Stimulated activated CD8-positive, alpha-beta memory T cell treated with anti-CD3 and anti-CD28 coated beads, Interleukin-4, amount 100 ng/mL, for 4 hours (primary cell): ENCODE data around the gene RABGAP1.
"Not testable (repeated sequence)": the region's sequence is repeated elsewhere in the genome, so short reads cannot be mapped to it uniquely, and the experiment has no call there.

Experiments
- DNase-seq, 2 donors: peaks; one replicate each; pipeline ENCODE4 v3.0.0-alpha.2; 2020; ENCODE audit warnings: low read depth in 2 of 2, low spot score in 1 of 2

The RABGAP1 gene

DNA sequence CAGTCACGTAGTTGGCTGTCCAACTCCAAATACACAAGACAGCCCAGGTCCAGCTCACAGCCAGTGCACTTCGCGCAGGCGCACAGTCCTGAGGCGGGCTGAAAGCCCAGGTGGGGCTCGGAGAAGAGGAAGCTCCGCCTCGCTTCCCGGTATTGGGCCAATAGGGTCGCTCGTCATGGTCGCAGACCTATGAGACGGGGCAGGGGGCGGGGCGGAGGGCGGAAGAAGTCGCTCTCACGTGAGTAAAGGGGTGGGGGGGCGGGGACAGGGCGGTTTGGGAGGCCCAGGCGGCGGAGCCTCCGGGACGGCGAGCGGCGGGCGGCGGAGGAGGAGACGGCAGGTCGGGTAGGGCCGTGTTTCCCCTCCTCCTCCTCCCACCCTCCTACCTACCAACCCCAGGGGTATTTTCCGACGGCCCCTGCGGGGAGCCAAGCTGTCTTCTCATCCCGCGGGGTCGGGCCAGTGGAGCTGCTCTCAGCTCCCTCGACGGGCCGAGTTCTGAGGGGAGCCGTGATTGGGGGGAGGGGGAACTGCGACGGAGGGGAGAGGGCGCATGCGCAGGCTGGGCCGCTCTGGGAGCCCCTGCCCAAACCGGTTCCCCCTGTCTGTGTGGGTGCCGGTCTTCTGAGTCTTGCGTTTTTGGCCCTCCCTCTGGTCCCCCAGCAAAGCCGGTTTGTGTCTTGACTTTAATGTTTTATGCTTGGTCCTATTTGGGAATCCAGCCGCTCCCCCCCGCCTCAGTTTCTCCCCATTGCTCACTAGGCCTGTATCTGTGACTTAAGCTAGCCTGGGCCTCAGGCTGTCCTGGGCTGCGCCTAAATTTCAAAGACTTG is at the start of gene RABGAP1:
TSS of gene RABGAP1 (plus strand) at position 272 of the 833 bp plus-strand sequence. CDS start 16,040 bp downstream, outside the sequence.
- DNase-seq = peak; percentile 98 to 99

GRCh38 chr9:122897969-122898368 is 42.9 kb upstream of the RABGAP1 start:
- no peak for DNase-seq

DNA sequence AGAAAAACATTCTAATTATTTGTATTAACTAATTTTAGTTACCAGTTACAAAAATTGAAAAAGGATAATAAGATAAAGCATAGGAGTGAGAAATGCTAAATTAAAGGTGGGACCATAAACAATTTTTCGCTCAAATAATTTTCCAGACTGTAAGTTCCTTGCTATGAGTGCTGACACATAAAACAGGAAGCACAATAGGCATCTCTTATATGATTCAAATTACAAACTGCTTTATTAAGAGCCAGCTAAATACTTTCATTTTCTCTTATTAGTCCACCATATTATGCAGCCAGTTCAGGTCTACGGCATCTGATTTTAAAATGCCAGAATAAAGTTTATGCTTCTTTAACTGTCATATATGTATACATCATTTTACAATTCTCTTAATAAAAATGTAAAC is 40.0 kb upstream of the RABGAP1 start:
- no peak for DNase-seq

DNA sequence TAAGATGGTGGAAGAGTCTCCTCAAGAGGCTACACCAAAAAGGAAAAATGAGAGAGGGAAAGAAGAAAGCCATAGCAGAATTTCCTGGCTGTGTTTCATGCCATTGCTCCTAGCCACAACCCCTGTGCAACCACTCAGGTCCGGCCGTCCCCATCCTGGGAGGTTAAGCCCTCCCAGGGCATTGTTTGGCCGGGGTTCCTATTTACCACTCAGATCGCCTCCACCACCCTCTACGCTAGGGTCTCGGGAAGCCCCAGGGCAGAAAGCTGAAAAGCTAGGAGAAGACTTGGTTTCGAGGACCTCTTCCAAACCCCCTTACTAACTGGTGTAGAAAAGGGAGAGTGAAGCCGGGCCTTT is 36.4 kb upstream of the RABGAP1 start:
- no peak for DNase-seq

DNA sequence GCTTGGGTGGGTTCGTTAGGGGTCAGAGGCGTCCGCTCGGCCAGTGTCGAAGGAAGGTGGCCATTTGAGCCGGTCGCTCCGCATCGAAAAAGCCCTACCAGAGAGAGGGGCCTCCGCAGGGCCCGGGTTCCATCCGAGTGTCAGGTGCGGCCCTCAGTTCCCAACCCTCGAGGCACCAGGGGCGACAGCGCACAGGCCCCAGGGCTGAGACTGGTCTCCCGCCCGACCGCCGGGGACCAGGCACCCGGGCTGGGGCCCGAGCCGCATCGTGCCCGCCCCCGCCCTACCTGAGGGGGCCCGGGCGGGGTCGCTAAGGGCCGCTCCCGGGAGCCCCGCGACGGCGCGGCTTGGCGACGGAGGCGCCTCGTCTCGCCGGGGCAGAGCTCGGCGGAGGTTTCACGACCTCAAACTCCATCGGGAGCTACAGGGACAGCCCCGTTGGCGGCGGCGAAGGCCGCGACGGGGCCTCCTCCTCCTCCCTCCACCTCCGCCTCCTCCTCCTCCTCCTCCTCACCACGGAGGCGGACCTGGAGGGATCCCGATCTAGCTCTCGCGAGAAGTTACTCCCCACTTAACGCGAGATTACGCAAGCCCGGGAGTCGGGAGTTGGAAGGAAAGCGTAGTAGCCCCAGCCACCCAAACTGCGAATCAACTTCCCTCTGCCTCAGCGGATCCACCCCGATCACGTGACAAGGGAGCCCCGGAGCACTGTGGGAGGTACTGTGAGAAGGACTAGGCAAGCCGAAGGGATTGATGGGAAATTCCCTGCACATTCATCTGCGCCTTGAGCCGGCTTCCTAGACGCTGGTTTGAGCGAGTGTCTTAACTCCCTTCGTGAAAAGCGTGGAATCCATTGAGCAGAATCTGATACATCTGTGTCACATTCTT is 35.8 kb upstream of the RABGAP1 start, which contains the start of gene RC3H2:
TSS of gene RC3H2 (minus strand) at position 537 of the 888 bp plus-strand sequence. CDS start 7,850 bp downstream, outside the sequence.
- DNase-seq = peak; percentile 93 to 94

DNA sequence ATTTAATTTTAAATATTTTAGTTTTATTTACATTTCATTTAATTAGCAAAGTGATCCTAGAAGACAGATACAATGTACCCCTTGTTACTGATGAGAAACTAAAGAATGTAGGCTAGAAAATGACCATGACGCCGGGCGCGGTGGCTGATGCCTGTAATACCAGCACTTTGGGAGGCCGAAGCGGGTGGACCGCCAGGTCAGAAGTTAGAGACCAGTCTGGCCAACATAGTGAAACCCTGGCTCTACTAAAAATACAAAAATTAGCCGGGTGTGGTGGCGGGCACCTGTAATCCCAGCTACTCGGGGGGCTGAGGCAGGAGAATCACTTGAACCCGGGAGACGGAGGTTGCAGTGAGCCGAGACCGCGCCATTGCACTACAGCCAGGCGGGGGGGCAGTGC is 34.7 kb upstream of the RABGAP1 start:
- not testable (repeated sequence) for DNase-seq

- DNase-seq = no peak
Measured at GRCh38 chr9:122912671-122912963, 28.2 kb upstream of the RABGAP1 start.

- peak; percentile 33 to 40 for DNase-seq
Measured at GRCh38 chr9:122912964-122913673, 27.7 kb upstream of the RABGAP1 start, which contains the start of gene ZBTB6. TSS of gene ZBTB6 (minus strand) at chr9:122913323. CDS start at chr9:122912072, 1,251 bp downstream.

DNA sequence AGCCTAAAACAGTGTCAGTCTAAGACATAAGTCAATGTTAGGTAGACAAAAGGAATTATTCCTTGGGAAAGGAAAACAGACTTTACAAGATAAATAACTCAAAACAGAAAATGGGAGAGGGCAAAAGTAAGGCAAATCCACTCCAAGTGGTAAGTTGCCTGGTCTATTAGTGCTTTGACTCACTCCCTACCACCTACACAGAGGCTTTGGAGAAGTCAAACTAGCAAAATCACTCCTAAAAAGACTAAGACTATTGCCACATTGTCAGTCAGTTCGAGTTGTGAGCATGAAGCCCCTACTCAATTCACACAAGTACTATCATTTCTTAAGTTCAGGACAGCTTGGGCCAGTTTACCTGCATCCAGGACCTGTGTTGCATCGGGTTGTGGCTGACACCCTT is 22.5 kb upstream of the RABGAP1 start:
- DNase-seq = no peak

- no peak for DNase-seq
Measured at GRCh38 chr9:122922713-122923112, 18.1 kb upstream of the RABGAP1 start.

DNA sequence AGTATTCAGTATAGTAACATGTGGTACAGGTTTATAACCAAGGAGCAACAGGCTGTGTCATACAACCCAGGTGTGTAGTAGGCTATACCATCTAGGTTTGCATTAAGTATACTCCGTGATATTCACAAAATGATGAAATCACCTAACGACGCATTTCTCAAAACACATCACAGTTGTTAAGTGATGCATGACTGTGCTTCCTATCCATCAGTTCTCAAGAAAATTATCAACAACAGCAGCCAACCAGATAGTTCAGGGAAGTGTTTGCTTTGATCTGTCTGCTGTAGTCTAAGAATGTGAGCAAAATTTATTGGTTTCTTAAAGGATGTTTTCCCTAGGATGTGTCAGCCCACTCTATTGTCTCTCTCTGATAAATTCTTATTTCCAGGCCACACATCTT is 16.9 kb upstream of the RABGAP1 start:
- no peak for DNase-seq

DNA sequence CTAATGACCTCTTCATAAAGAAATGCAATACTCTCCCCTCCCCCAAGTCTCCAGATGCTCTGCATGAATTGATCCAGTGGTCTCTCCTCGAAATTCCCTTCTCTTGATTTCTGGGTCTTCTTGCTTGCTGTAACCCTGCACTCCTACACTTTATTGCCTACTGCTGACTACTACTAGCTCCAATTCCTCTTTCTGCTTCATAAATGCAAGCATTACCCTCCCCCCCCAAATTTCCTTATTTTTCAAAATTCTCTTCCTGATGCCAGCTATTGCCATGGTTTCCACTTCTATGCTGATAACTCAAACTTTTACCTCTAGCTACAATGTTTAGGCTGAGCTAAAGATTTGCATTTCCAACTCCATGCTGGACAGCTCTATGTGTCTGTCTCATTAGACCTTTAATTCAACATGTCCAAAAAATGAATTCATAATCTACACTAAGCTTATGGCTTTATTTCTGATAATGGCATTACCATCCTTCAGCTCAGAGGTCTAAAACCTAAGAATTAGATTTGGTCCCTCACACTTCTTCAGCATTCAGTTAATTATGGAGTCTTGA is 10.9 kb upstream of the RABGAP1 start:
- no peak for DNase-seq

DNA sequence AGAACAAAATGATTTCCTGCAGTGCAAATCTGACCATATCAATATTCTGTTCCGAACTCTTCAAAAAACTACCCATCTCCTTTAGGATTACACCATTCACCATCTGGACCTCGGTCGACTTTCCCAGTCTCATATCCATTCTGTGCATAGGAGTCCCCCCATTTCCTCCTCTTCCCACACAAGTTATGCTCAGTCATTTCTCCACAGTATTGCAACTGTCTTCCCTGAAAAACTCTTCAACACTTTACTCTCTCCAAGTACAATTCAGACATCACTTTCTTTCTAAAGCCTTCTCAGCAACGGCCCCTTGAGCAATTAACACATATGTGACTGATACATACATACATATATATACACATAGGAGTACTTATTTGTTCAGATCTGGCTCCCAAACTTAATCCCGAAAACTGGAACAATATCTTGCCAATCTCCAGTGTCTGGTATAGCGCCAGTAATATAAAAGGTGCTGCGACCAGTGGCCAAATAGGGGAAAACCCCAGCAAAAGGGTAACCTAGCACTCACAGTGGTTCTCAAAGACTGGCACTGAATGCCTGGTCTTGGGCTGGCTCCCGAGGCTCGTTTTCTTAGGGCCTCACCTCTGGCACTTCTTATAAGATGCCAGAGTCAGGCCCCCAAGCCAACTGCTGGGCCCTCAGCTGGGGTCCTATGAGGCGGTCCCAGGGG is 10.1 kb upstream of the RABGAP1 start:
- DNase-seq = no peak

- peak; percentile 66 to 82 for DNase-seq
Measured at GRCh38 chr9:122931226-122932121, 9.3 kb upstream of the RABGAP1 start, which contains the start of gene ZBTB26. TSS of gene ZBTB26 (minus strand) at chr9:122931512. CDS start at chr9:122919934, 11,578 bp downstream.

DNA sequence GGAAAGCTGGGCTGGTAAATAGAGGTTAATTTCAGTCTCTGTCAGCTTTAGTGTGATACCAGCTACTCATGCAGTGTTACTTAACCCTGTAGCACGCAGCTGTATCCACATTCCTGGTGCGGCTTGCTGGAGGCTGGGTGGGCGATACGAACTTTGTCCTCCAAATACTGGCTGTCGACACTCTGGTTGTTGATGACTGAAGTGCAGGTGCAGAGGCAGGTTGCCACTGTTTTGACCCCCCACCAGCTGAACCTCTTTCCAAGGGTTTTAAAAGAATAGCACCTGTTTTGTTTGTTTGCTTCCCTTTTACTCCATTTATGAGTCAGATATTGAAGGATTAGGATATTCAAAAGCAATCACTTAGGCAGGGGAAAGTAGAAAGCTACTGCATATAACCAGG is 4.4 kb upstream of the RABGAP1 start:
- no peak for DNase-seq

DNA sequence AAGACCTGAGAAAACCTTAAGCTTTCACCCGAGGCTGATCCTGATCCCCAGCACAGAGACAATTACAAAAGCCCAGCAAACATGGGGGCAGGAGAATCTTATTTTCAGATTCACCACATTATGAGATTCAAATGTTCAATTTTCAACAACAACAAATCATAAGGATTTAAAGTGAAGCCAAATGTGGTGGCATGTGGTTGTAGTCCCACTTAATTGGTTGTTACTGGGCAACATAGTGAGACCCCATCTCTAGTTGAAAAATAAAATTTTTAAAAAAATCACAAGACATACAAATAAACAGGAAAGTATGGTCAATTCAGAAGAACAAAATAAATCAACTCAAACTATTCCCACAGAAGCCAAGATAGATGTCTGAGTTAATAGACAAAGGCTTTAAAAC is 3.9 kb upstream of the RABGAP1 start:
- no peak for DNase-seq

DNA sequence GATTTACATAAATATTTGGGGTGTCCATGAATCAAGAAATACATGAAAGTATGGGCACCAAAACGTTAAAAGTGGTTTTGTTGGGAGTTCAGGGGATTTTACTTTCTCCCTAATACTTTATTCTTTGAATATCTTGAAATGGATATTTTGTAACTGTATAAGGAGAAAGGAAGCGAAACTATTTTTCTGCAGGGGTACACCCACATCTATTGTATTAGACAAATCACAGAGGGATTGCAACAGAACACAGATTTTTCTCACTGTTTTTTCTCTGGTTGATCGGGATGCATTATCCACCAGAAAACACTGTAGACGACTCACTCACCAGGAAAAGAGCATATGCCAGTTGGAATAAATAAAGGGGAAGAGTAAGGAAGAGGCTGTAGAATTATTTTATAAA is 1.2 kb upstream of the RABGAP1 start:
- DNase-seq = no peak

GRCh38 chr9:122940454-122940748 is 419 bp upstream of the RABGAP1 start:
- no peak for DNase-seq

DNA sequence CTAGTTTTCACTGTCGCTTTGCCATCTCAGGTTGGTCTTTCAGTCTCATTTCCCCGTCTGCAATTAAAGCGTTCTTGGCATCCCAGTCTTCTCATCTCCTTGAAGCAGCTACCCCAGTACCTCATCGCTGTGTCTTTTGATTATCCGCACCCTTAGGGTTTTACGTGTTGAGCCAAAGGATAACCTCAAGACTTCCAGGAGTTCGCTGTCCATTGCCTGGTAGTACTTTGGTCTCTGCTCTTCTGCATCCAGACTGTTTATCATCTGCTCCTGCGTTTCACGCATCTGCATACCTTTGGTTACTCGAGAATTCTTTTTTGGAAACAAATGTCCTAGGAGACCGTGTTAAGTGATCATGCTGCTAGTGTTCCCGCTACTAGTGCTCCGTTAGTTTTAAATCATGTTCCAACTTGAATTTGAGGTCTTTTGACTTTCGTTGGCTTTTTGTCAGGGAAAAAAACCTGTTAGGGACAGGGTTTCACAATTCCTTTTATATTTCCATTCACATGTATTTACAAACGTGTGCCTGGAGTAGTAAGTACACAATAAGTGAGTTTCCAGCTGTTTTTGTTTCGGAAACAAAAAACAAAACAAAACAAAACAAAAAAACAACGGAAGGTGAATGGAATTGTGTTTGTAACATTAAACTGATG is 888 bp downstream of the RABGAP1 start:
- no peak for DNase-seq
